ENCODE measurements around the gene SPSB1. TPM values are rescaled to one million over a fixed set of nuclear protein-coding genes. Genes with fewer than 3 reads are reported as not detected.

The SPSB1 gene
- polyA plus RNA-seq, 1 donor (not counting 4 experiments of a cell fraction or from before 2014, with no cell fraction given) = 19.8 TPM

DNA sequence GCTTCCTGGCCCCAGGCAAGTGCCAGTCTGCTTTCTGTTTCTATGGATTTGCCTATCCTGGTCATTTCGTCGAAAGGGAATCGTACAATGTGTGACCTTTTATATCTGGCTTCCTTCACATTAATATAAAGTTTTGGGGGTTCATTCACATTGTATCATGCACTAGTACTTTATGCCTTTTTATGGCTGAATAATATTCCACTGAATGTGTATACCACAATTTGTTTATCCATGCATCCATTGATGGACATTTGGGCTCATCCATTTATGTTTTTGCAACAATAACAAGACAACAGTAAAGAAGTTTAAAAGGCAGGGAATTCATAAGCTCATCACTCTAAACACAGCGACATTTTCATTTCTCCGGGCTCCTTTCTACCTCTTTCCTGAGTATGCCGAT, 50.6 kb downstream of the SPSB1 start:
- no peaks in the 10 kb centered on the region for H3K9me3 ChIP-seq (ENCODE audit: control insufficient read depth, low read depth, low read length)
- DNase-seq (ENCODE audit: low read depth, low spot score) (no peak), FAIRE-seq (no peak)
- H3K4me3 ChIP-seq (ENCODE audit: control insufficient read depth in 2 of 3, extremely low read depth in 1 of 3, insufficient read depth in 2 of 3, low read depth in 1 of 3, low read length in 3 of 3) = no peak overlapping the region
- peaks cover 0 to 2% of the 10 kb centered on the region in 2 experiments for H3K36me3 ChIP-seq (ENCODE audit: control insufficient read depth in 2 of 2, extremely low read depth in 1 of 2, insufficient read depth in 2 of 2, low read length in 2 of 2)
- H3K27me3 ChIP-seq (ENCODE audit: control insufficient read depth, extremely low read depth, insufficient read depth, low read length) = no peaks in the 10 kb centered on the region
- H3K9me1 ChIP-seq (ENCODE audit: control insufficient read depth, extremely low read depth, insufficient read depth, low read length) = peaks cover 8% of the 10 kb centered on the region
- dilution Hi-C loops (cut with MboI; ENCODE audit: extremely low pct_ligation_motif_present, low sequenced_read_pairs) = no loop called here
- peaks cover 40% of the 10 kb centered on the region for H4K20me1 ChIP-seq (ENCODE audit: control insufficient read depth, extremely low read depth, insufficient read depth, low read length)
- no peak overlapping the region for H3K4me2 ChIP-seq (ENCODE audit: control insufficient read depth, extremely low read depth, insufficient read depth, low read depth, low read length)
- no peak overlapping the region for H2AFZ ChIP-seq (ENCODE audit: control insufficient read depth, low read length)
- no peak overlapping the region for H3K27ac ChIP-seq (ENCODE audit: control insufficient read depth, insufficient read depth, low read length)
- H3K9ac ChIP-seq (ENCODE audit: control insufficient read depth, extremely low read depth, insufficient read depth, low read length) = no peak overlapping the region
- H3K79me2 ChIP-seq (ENCODE audit: control insufficient read depth, insufficient read depth, low read length) = peaks cover 60% of the 10 kb centered on the region
- peaks cover 40% of the 10 kb centered on the region for H3K4me1 ChIP-seq (ENCODE audit: control insufficient read depth, extremely low read depth, insufficient read depth, low read length)
- TF ChIP-seq, protein P1, sequence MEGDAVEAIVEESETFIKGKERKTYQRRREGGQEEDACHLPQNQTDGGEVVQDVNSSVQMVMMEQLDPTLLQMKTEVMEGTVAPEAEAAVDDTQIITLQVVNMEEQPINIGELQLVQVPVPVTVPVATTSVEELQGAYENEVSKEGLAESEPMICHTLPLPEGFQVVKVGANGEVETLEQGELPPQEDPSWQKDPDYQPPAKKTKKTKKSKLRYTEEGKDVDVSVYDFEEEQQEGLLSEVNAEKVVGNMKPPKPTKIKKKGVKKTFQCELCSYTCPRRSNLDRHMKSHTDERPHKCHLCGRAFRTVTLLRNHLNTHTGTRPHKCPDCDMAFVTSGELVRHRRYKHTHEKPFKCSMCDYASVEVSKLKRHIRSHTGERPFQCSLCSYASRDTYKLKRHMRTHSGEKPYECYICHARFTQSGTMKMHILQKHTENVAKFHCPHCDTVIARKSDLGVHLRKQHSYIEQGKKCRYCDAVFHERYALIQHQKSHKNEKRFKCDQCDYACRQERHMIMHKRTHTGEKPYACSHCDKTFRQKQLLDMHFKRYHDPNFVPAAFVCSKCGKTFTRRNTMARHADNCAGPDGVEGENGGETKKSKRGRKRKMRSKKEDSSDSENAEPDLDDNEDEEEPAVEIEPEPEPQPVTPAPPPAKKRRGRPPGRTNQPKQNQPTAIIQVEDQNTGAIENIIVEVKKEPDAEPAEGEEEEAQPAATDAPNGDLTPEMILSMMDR (optimal IDR thresholded peaks at IDR 0.05 in 1 of 3, IDR thresholded peaks at IDR 0.05 in 1 of 3, conservative IDR thresholded peaks at IDR 0.05 in 1 of 3; ENCODE audit: extremely low read depth in 1 of 3, insufficient read depth in 2 of 3, low read length in 3 of 3) = no peak
- no peak for TF ChIP-seq EZH2 (IDR thresholded peaks at IDR 0.05; ENCODE audit: low read length)

- DNase-seq (ENCODE audit: low read depth, low spot score) = no peak
- Histone ChIP-seq H3K27ac (ENCODE audit: control insufficient read depth, insufficient read depth, low read length) (no peak overlapping the region), H3K9me3 (ENCODE audit: control insufficient read depth, low read depth, low read length) (no peaks in the 10 kb centered on the region), H4K20me1 (ENCODE audit: control insufficient read depth, extremely low read depth, insufficient read depth, low read length) (peaks cover 39% of the 10 kb centered on the region), H3K27me3 (ENCODE audit: control insufficient read depth, extremely low read depth, insufficient read depth, low read length) (no peaks in the 10 kb centered on the region), H3K4me1 (ENCODE audit: control insufficient read depth, extremely low read depth, insufficient read depth, low read length) (peaks cover 32% of the 10 kb centered on the region), H3K36me3 (ENCODE audit: control insufficient read depth in 2 of 2, extremely low read depth in 1 of 2, insufficient read depth in 2 of 2, low read length in 2 of 2) (peaks cover 0 to 3% of the 10 kb centered on the region in 2 experiments), H3K4me2 (ENCODE audit: control insufficient read depth, extremely low read depth, insufficient read depth, low read depth, low read length) (no peak overlapping the region), H3K79me2 (ENCODE audit: control insufficient read depth, insufficient read depth, low read length) (peaks cover 67% of the 10 kb centered on the region), H3K9ac (ENCODE audit: control insufficient read depth, extremely low read depth, insufficient read depth, low read length) (no peak overlapping the region), H3K9me1 (ENCODE audit: control insufficient read depth, extremely low read depth, insufficient read depth, low read length) (peaks cover 8% of the 10 kb centered on the region), H3K4me3 (ENCODE audit: control insufficient read depth in 2 of 3, extremely low read depth in 1 of 3, insufficient read depth in 2 of 3, low read depth in 1 of 3, low read length in 3 of 3) (no peak overlapping the region), H2AFZ (ENCODE audit: control insufficient read depth, low read length) (no peak overlapping the region)
- dilution Hi-C loops (cut with MboI; ENCODE audit: extremely low pct_ligation_motif_present, low sequenced_read_pairs) = no loop called here
- no peak for FAIRE-seq
- TF ChIP-seq, protein P1 (optimal IDR thresholded peaks at IDR 0.05 in 1 of 3, IDR thresholded peaks at IDR 0.05 in 1 of 3, conservative IDR thresholded peaks at IDR 0.05 in 1 of 3; ENCODE audit: extremely low read depth in 1 of 3, insufficient read depth in 2 of 3, low read length in 3 of 3) = no peak
- no peak for TF ChIP-seq EZH2 (IDR thresholded peaks at IDR 0.05; ENCODE audit: low read length)
These were observed 51.9 kb downstream of the SPSB1 start for GRCh38 chr1:9344426-9345200.

Data from keratinocyte (primary cell).